ENCODE results near the gene ZNF277.

Gene ZNF277

DNA sequence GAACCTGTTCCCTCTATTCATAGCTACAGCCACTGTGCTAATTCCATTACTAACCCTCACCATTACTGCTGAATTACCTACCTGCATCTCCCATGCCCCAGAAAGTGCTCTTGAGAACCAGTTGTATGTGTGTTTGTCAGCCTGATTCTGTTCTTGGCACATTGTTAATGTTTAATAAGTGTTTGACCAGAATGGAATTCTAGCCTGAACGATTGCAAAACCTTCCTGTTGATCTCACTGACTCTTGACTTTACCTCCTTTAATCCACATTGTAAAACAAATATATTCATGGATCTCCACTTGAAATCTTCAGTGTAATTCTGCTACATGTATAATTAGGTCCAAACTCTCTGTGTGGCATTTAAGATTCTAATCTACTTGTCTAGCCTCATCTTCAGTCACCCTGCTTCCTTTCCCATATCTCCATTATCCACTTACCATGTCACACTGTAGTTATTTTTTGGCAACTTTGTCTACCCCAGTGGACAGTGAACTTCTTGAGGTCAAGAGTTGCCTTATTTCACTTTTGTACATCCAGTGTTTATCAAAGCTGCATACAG is 4.9 kb downstream of the ZNF277 start:
- no peak for DNase-seq (ENCODE audit: low read depth, low spot score)

DNA sequence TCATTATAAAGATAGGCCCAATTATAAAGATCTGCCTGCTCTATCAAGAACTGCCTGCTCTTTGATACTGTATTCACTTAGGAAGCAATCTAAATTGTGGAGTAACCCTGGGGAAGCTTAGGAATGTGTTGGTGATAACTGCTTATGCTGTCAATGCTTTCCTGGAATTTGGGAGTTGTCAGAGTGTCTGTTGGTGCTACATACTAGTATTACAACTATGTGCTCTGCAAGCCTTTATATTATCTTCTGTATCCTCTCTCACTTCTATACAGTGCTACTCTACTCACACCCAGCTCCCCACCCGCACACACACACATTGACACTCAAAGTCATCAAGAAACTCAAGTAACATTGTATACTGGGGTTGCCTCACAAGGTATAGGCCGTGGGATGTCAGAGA is 6.1 kb downstream of the ZNF277 start:
- DNase-seq (ENCODE audit: low read depth, low spot score), result no peak

DNA sequence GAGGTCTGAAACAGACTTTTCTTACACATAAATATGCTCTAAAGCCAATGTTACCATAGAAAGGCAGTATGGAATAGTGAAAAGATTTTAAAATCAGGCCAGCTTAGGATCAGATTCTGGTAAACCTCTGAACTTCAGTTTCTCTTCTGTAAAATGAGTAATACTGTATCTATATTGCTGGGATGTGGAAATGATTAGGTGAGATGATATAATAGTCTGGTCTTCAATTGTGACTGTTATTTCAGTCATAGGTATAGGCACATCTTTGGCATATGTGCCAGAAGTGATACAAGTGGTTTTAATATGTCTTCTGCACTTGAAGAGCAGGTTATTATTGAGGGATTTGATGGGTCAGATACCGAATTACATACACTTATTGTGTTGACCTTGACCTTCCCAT is 7.2 kb downstream of the ZNF277 start:
- DNase-seq (ENCODE audit: low read depth, low spot score), result no peak

- no peak for DNase-seq (ENCODE audit: low read depth, low spot score)
These were observed 7.8 kb downstream of the ZNF277 start for GRCh38 chr7:112214268-112214667.

- DNase-seq (ENCODE audit: low read depth, low spot score), result no peak
These were observed 8.4 kb downstream of the ZNF277 start for GRCh38 chr7:112214883-112215282.

- DNase-seq (ENCODE audit: low read depth, low spot score), result no peak
These were observed 9.3 kb downstream of the ZNF277 start for GRCh38 chr7:112215787-112216186.

GRCh38 chr7:112220877-112221434 is 14.5 kb downstream of the ZNF277 start:
- no peak for DNase-seq (ENCODE audit: low read depth, low spot score)

GRCh38 chr7:112223310-112223709 is 16.8 kb downstream of the ZNF277 start:
- DNase-seq (ENCODE audit: low read depth, low spot score), result no peak

GRCh38 chr7:112224186-112224585 is 17.7 kb downstream of the ZNF277 start:
- no peak for DNase-seq (ENCODE audit: low read depth, low spot score)

DNA sequence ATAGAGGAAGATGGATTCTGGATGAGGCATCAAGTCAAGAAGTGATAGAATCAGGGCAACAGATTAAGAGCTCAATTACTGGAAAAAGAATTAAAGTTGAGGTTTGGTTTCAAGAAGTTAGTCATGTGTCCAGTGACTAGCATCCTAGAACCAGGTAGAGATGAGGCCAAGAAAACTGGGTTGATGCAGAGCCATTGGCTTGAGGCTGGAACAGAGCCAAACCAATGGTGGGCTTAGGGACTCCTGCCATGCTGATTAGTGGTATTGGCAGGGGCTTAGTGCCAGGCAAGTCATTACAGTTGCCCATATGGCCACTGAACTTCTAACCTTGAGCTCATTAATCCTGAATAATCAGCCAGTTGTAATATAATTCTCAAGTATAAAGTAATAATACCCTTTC is 18.5 kb downstream of the ZNF277 start:
- DNase-seq (ENCODE audit: low read depth, low spot score), result no peak

GRCh38 chr7:112226701-112227276 is 20.3 kb downstream of the ZNF277 start:
- no peak for DNase-seq (ENCODE audit: low read depth, low spot score)

DNA sequence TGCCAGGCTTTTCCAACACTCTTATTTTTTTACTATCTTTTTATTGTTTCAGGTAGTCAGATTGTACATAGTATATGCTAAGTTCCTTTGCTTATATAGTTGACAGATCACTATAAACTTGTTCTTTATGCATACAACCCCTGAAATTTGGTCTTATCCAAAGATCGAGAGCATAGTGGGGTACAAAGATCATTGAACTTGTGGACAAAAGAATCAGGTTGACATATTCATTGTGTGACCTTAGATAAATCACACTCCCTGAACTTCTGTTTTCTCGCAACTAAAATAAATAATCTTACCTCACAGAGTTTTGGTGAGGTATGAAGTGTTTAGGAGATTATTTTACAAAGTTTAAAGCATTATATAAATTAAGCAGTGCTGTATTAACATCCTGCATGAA is 22.1 kb downstream of the ZNF277 start:
- no peak for DNase-seq (ENCODE audit: low read depth, low spot score)

DNA sequence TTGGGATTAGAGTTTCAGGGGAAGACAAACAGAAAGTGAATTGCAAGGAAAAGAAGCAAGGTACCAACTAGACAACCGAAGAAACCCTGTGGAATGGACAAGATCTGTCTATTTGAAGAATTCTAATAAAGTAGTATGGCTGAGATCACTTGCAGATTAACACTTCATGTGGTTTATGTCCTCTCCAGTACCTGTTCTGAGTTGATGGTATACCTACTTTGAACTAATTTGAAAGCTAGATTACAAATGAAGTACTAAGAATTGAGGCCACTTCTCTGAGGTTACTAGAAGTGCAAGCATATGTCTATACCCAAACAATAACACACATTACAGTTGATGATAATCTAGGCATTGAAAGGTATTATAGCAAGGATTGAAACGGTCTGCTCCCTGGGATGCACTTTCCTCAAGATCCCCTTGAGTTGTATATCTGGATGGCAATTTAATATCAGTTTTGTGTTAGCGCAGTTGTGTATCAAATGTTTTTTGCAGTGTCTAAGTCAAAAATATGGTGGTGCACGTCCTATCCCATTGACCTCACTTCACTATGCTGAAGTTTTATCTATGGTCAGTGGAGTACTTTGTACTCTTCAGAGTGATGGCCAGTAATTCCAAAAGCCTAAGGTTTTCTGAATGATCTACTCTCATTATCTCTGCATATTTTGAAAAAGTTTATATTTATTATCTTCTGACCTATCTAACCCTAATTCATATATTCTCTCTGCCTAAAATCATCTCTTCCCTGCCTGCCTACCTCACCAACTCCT is 25.9 kb downstream of the ZNF277 start:
- DNase-seq (ENCODE audit: low read depth, low spot score), result no peak

DNA sequence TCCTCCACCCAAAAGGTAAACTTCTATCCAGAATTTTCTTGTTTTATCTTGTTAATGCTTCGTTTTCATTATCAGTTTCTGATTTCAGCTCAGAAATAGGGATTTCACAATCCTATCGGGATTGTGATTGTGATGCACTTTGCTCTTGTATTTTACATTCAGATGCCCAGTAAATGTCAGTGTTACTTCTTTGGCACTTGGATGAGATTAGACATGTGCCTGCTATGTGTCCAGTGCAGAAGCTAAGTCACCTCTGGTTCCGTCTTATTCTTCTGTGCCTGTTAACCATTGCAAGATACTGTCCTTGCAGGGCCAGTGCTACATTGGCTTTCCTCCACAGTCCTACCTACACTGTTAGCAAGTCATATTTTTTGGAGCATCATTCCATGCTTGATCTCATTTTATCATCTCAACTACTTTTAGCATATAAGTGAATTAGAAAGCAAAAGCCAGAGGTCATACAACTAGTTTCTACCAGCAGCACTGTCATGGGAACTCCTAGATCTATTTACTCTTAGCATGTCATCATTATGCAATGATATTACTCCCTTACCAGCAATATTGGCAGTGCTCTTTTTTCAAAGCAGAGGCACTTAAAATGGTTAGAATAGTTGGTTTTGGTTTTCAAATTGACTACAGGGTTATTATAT is 26.7 kb downstream of the ZNF277 start:
- no peak for DNase-seq (ENCODE audit: low read depth, low spot score)

GRCh38 chr7:112234147-112234546 is 27.7 kb downstream of the ZNF277 start:
- DNase-seq (ENCODE audit: low read depth, low spot score), result no peak

GRCh38 chr7:112236597-112236996 is 30.1 kb downstream of the ZNF277 start:
- DNase-seq (ENCODE audit: low read depth, low spot score), result no peak

DNA sequence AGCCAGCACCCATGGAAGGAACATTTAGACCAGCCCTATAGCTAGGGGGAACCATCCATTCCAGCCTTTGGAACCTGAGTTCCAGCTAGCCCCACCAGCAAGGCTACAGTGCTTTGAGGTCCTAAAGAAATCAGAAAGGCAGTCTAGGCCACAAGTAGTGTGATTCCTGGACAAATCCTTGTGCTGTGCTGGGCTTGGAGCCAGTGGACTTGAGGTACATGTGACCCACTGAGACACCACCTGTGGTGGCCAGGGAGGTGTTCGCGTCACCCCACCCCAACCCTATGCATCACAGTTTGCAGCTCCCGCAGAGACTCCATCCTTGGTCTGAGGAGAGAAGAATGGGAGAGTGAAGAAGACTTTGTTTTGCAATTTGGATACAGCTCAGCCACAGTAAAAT is 31.8 kb downstream of the ZNF277 start:
- no peak for DNase-seq (ENCODE audit: low read depth, low spot score)

GRCh38 chr7:112238852-112239610 is 32.5 kb downstream of the ZNF277 start:
- no peak for DNase-seq (ENCODE audit: low read depth, low spot score)

GRCh38 chr7:112248598-112248997 is 42.1 kb downstream of the ZNF277 start:
- no peak for DNase-seq (ENCODE audit: low read depth, low spot score)

- peak; percentile 89 for DNase-seq (ENCODE audit: low read depth, low spot score)
These were observed 43.5 kb downstream of the ZNF277 start for GRCh38 chr7:112249967-112250366.

DNA sequence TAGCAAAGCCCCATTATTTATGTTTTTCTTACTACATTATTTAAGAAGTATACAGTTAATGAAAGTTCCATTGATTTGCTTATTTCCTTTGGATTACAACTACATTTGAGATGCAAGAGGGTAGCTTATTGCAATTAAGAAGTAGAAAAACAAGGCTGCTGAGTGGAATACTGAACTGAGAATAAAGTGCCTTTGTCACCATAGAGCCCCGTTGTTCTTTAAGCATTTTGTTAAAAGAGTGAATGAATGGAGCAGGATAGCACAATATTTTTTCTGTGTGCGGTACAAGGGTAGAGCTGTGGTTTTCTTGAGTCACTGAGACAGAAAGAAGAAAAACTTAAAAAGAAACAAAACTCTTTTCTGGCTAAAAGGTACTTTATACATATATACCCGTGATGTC is 45.6 kb downstream of the ZNF277 start:
- DNase-seq (ENCODE audit: low read depth, low spot score), result no peak

- no peak for DNase-seq (ENCODE audit: low read depth, low spot score)
These were observed 46.2 kb downstream of the ZNF277 start for GRCh38 chr7:112252691-112253090.

Measured in iPS DF 19.7 (cell line).